Spinal cord (tissue), 10 donors: ENCODE data around the gene UQCC2. TPM values are rescaled to one million over a fixed set of nuclear protein-coding genes. Genes with fewer than 3 reads are reported as not detected.

Source experiments
- DNase-seq, 6 donors: peaks; one replicate each; pipeline versions ENCODE4 v3.0.0 to v3.0.0-alpha.2; 2013 to 2015; ENCODE audit warnings: low spot score in 6 of 6, low read depth in 4 of 6
- H3K27ac ChIP-seq: one replicate; pipeline ENCODE4 v1.5.1; 2013; ENCODE audit warnings: low read depth, low read length, control low read depth
- H3K27me3 ChIP-seq: one replicate; pipeline ENCODE4 v1.6.1; 2013; ENCODE audit warnings: low read length; ENCODE audit not compliant: control insufficient read depth, insufficient read depth
- H3K36me3 ChIP-seq: one replicate; pipeline ENCODE4 v1.6.1; 2013; ENCODE audit warnings: low read length; ENCODE audit not compliant: control insufficient read depth, insufficient read depth
- H3K4me1 ChIP-seq: one replicate; pipeline ENCODE4 v1.6.1; 2013; ENCODE audit warnings: low read length; ENCODE audit not compliant: control insufficient read depth, insufficient read depth
- H3K4me3 ChIP-seq: one replicate; pipeline ENCODE4 v1.5.1; 2013; ENCODE audit warnings: low read depth, low read length, control low read depth
- H3K9me3 ChIP-seq: one replicate; pipeline ENCODE4 v1.6.1; 2013; ENCODE audit warnings: low read length; ENCODE audit not compliant: control insufficient read depth, insufficient read depth
- WGBS: methylation state at CpG from one replicate; pipeline ENCODE4 v1.1.5; 2013; ENCODE audit warnings: missing lambda C conversion rate; ENCODE audit not compliant: insufficient coverage; 5-methylcytosine and 5-hydroxymethylcytosine counted together
- polyA plus RNA-seq, 2 donors: library from polyadenylated mRNA; unstranded; fragments of 120-200 nt; gene quantifications; one replicate each; pipeline ENCODE4 v1.2.1, GENCODE V29; 2013; ENCODE audit not compliant: insufficient read length in 2 of 2
- total RNA-seq, 2 donors: library from RNA; depleted of rRNA in 1 of 2; stranded (reverse); fragments of 120-200 nt in 1 of 2; fragments of >200 nt in 1 of 2; gene quantifications; one replicate each; pipeline versions ENCODE4 v1.2.3 to v1.2.4, GENCODE V29; 2013 to 2014
- donor health status: healthy.

Gene UQCC2
- total and polyA plus RNA-seq, 4 donors: 28.5 to 110 (median 96.4) TPM

- no peaks in the 10 kb centered on the region for H3K36me3 ChIP-seq
- H3K27ac ChIP-seq: no peak overlapping the region
- no peak overlapping the region for H3K4me3 ChIP-seq
- DNase-seq: peak in 1 of 6 donors; percentile 76
- H3K4me1 ChIP-seq: peaks cover 31% of the 10 kb centered on the region
- H3K27me3 ChIP-seq: no peaks in the 10 kb centered on the region
- no peaks in the 10 kb centered on the region for H3K9me3 ChIP-seq
- no CpG with 5 or more reads among the region's 5 CpGs for WGBS
Observed at GRCh38 chr6:33721508-33721907, 10.0 kb upstream of the UQCC2 start.

DNA sequence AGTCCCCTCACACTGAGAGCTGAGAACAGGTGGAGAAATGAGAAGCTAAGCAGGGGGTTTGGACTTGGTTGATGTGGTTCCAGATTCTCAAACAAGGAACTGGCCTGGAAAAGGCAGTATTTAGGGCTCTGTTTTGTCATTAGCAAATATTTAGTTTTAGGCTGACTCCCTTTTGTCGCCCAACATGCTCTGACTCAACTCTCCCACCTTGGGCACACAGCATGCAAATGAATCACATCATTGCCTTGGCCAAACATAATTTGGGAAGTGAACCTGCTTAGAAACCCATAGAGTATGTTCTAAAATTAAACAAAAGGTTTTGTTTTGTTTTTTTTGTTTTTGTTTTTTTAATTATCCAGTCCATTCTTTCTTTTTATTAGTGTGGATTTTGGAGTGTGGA lies 9.5 kb upstream of the UQCC2 start:
- 100% methylated on average over 1 of the region's 1 CpG for whole genome bisulfite sequencing
- no peaks in the 10 kb centered on the region for H3K9me3 ChIP-seq
- peaks cover 26% of the 10 kb centered on the region for H3K4me1 ChIP-seq
- DNase-seq: no peak
- H3K27ac ChIP-seq: no peak overlapping the region
- no peaks in the 10 kb centered on the region for H3K36me3 ChIP-seq
- no peaks in the 10 kb centered on the region for H3K27me3 ChIP-seq
- H3K4me3 ChIP-seq: no peak overlapping the region

GRCh38 chr6:33719326-33719987 lies 8.0 kb upstream of the UQCC2 start:
- Histone ChIP-seq H3K4me1 (peaks cover 21% of the 10 kb centered on the region), H3K4me3 (no peak overlapping the region), H3K27ac (no peak overlapping the region), H3K36me3 (no peaks in the 10 kb centered on the region), H3K9me3 (no peaks in the 10 kb centered on the region), H3K27me3 (no peaks in the 10 kb centered on the region)
- WGBS: 75% methylated on average over 8 of the region's 11 CpGs
- no peak for DNase-seq

DNA sequence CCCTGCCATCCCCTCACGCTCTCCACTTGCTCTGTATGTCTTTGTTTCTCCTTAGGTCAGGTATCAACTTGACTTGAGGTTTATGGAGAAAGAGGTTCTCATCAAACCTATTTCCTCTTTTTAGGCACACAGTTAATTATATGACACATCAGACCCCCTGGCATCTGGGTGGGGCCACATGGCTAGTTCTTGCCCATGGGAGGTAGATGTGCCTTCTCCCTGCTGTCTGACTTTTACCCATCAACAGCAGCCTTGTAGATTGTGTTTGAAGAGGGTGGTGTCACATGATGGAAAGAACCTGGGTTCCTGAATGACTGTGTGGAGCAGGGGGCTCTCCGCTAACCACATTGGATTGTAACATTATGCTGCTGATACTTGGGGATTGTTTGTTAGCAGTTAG lies 7.2 kb upstream of the UQCC2 start:
- H3K27ac ChIP-seq: no peak overlapping the region
- H3K9me3 ChIP-seq: no peaks in the 10 kb centered on the region
- H3K4me3 ChIP-seq: no peak overlapping the region
- H3K36me3 ChIP-seq: no peaks in the 10 kb centered on the region
- H3K4me1 ChIP-seq: peaks cover 18% of the 10 kb centered on the region
- H3K27me3 ChIP-seq: no peaks in the 10 kb centered on the region
- WGBS: no CpG with 5 or more reads among the region's 2 CpGs
- DNase-seq: no peak

GRCh38 chr6:33717934-33718455 lies 6.5 kb upstream of the UQCC2 start:
- Histone ChIP-seq H3K27me3 (no peaks in the 10 kb centered on the region), H3K27ac (no peak overlapping the region), H3K4me3 (no peak overlapping the region), H3K36me3 (no peaks in the 10 kb centered on the region), H3K4me1 (peaks cover 16% of the 10 kb centered on the region), H3K9me3 (no peaks in the 10 kb centered on the region)
- WGBS: 70% methylated on average over 2 of the region's 6 CpGs
- peak in 2 of 6 donors; percentile 76 to 83 for DNase-seq

- H3K36me3 ChIP-seq: no peaks in the 10 kb centered on the region
- no peak overlapping the region for H3K27ac ChIP-seq
- no peaks in the 10 kb centered on the region for H3K9me3 ChIP-seq
- H3K27me3 ChIP-seq: no peaks in the 10 kb centered on the region
- H3K4me1 ChIP-seq: peaks cover 16% of the 10 kb centered on the region
- DNase-seq: no peak
- no peak overlapping the region for H3K4me3 ChIP-seq
- 77% methylated on average over 4 of the region's 8 CpGs for WGBS
Observed at GRCh38 chr6:33716890-33717632, 5.6 kb upstream of the UQCC2 start.

DNA sequence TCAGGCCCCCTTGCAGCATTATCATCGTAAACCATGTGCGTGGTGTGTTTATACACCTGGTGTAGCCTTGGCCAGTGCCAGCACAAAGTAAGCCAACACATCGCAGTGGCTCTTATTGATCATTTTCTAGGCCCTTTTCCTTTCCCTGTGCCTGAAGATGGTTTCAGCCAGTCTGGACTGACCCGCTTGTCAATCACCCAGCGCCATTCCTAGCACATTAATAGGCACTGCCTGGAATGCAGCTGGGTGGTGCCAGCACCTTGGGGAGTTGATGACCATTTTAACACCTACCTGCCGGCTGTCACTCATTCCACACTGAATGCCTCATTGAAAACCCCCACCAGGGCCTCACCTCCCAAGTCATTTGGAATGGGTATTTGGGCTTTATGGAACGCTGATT lies 4.9 kb upstream of the UQCC2 start:
- Histone ChIP-seq H3K4me1 (peaks cover 19% of the 10 kb centered on the region), H3K4me3 (no peak overlapping the region), H3K27me3 (no peaks in the 10 kb centered on the region), H3K27ac (no peak overlapping the region), H3K36me3 (no peaks in the 10 kb centered on the region), H3K9me3 (no peaks in the 10 kb centered on the region)
- 84% methylated on average over 3 of the region's 7 CpGs for WGBS
- DNase-seq: no peak

DNA sequence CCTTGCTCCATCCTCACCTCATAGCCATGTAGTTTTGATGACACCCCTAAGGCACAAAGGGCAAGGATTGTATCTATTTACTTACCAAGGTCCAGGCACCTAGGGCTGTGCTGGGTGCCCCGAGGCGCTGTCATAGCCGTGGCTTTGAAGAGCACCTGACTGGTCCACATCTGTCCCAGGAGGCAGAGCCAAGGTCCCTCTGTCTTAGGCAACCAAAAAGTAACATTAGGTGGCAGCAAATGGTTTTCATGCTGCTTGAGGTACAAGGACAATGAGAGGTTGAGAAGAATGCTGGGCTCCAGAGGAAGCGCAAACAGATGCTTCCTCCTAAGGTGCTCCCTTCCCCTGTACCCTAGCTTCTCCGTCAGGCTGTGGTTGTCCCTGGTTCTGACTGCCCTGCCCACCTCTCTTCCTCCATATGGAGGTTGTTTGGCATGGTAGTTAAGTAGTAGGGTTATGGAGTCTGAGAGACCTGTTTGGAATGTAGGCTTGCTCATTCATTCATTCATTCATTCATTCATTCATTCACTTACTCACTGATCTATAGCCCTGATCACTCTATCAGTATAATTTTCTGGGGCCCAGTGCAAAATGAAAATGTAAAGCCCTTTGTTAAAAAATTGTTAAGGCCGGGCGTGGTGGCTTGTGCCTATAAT lies 3.0 kb upstream of the UQCC2 start:
- no peaks in the 10 kb centered on the region for H3K9me3 ChIP-seq
- H3K4me1 ChIP-seq: peaks cover 33% of the 10 kb centered on the region
- 98% methylated on average over 6 of the region's 7 CpGs for WGBS
- no peak overlapping the region for H3K4me3 ChIP-seq
- DNase-seq: no peak
- no peak overlapping the region for H3K27ac ChIP-seq
- H3K36me3 ChIP-seq: no peaks in the 10 kb centered on the region
- H3K27me3 ChIP-seq: no peaks in the 10 kb centered on the region

- DNase-seq: no peak
- peaks cover 6% of the 10 kb centered on the region for H3K36me3 ChIP-seq
- H3K4me1 ChIP-seq: peaks cover 32% of the 10 kb centered on the region
- H3K4me3 ChIP-seq: no peak overlapping the region
- 84% methylated on average over 2 of the region's 2 CpGs for WGBS
- no peaks in the 10 kb centered on the region for H3K27me3 ChIP-seq
- H3K27ac ChIP-seq: no peak overlapping the region
- H3K9me3 ChIP-seq: no peaks in the 10 kb centered on the region
Observed at GRCh38 chr6:33713786-33714185, 2.3 kb upstream of the UQCC2 start.
